ENCODE results near the gene TMEM163. TPM values are rescaled to one million over a fixed set of nuclear protein-coding genes. Genes with fewer than 3 reads are reported as not detected.

Gene TMEM163
- total RNA-seq, 1 donor from 2014 or later: 16.3 TPM

DNA sequence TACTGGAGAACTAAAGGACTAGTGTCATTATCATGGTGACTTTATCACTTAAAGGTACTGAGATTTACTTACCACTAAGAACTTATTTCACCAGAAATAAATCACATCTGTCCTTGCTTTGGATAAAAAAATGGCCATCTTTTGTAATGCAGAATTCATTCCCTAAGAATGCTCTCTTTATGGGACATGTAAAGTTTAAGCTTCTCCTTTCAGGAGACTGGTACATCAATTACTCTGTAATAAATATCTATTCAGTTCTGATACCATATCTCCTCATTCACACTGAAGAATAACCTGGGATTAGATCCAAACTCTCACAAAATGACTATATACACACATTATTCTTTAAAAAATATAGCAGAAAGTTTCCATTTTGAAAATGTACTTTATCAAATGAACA lies 24.4 kb downstream of the TMEM163 start:
- FAIRE-seq (no peak), DNase-seq (ENCODE audit: low spot score in 2 of 2) (no peak)

DNA sequence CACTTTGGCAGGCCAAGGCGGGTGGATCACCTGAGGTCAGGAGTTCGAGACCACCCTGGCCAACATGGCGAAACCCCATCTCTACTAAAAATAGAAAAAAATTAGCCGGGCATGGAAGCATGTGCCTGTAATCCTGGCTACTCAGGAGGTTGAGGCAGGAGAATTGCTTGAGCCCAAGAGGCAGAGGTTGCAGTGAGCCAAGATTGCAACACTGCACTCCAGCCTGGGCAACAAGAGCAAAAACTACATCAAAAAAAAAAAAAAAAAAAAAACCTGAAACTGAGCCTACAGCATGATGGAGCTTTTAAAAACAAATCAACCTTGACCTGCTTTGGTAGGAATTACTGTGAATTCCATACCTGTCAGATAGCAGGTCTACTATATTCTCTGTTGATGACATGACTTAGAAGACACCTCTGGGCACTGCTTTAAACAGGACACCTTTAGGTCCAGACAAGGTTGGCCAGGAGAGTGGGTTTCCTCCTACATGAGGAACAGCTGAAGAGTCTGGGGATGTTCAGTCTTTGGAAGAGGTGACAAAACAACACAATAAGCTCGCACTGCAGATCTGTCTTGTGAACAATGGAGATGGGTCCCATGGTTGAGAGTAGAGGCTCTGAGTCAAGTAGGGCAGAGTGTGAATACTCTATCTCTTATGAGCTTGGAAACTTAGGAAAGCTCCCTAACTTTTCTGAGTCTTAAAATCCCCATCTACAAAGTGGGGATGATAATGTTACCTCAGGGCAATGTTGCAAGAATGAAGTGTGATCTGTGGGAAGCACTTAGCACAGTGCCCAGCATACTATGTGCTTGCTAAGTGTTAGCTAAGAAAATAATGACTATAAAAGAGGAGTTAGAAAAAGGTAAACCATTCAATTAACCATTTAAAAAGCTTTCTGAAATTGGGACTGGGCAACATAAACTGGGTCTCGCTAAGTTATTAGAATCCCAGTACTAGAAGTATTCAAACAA lies 25.2 kb downstream of the TMEM163 start:
- DNase-seq (ENCODE audit: low spot score in 2 of 2): no peak
- no peak for FAIRE-seq

DNA sequence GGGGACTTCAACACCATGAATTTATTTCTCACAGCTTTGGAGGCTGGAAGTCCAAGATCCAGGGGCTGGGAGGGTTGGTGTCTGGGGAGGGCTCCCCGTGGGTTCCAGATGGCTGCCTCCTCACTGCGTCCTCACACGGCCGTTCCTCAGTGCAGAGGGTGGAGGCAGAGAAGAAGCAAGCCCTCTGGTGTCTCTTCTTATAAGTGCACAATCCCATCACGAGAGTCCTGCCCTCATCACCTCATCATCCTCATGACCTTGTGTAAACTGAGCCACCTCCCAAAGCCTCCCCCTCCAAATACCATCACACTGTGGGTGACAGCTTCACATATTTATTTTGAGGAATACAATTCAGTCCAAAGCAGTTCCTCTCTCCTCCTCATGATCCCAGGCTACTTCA lies 26.3 kb downstream of the TMEM163 start:
- FAIRE-seq: no peak
- no peak for DNase-seq (ENCODE audit: low spot score in 2 of 2)

DNA sequence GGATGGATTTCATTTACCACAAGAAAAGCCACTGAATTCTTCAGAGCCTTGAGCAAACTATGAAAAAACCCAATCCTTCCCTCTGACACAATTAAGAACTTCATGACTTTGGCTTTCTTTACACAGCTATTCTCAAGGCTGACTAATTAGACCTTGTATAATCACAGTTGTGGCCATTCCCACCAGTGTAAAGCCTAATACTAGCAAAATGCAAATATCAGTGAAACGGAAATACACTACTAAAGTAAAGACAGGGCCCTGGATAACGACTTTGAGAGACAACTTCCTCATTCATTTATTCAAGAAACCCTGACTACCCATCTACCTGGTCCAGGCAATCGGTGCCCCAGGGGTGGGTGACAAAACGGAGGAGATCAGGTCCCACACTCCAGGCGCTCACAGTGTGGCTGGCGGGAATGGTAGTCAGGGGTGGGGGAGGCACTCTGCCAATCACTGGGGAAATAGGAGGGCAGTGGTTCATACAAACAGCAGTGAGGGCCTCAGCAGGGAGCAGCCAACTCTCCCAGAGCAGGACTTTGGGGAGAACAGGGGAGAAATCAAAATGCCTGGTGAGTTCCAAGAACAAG lies 28.1 kb downstream of the TMEM163 start:
- DNase-seq (ENCODE audit: low spot score in 2 of 2) (no peak), FAIRE-seq (no peak)

DNA sequence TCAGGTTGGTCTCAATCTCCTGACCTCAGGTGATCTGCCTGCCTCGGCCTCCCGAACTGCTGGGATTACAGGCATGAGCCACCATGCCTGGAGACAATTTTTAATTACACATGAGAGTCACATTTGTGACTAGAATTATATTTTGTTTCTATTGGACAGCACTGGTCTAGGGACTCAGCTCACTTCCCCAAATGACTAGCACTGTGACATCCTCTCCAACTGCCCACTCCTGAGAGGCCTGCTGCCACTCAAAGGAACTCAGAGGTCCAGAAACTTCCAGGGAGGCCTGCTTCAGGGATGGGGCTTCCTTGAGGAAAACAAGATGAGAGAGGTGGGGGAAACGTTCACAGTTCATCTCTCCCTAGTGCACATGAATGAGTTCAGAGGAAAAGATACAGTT lies 29.5 kb downstream of the TMEM163 start:
- FAIRE-seq: no peak
- DNase-seq (ENCODE audit: low spot score in 2 of 2): no peak

DNA sequence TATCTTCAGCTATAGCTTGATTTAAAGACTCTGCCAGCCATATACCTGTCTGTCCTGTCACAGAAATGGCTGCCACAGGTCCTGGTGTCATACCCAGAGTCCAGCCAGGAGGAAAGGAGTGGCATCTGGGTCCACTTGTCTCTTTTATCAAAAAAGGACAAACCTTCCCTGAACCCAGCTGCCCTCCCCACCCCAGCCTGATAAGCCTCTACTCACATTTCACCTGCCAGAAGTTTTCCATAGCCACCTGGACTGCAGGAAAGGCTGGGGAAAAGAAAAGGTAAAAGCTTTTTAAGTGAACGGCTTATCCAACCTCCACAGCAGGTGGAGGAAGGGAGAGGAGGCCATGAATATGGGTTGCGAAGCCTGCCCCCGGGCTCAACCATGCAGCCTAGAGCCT lies 32.8 kb downstream of the TMEM163 start:
- FAIRE-seq: no peak
- no peak for DNase-seq (ENCODE audit: low spot score in 2 of 2)

DNA sequence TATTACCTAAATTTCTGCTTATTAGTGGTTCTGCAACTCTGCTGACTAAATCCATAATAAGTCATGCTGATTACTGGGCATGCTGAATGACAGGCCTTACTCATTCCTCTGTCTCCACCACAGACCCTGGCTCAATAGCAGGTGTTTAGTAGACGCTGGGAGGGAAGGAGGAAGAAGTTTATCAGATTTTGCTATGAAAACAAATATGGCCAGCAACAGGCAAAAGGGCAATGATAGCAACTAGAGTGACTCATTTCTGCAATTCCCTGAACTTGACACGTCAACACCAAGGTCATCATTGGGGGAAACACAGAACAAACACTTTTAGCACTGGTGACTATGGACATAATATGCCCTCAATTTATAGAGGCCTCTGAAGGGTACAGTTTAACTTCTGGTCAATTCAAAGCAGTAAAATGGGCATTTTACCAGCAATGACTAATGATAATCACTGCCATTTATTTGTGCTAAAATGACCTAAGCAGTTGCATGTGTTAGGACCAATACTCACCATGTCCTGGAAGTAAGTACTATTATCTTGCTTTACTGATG lies 35.2 kb downstream of the TMEM163 start:
- no peak for FAIRE-seq

DNA sequence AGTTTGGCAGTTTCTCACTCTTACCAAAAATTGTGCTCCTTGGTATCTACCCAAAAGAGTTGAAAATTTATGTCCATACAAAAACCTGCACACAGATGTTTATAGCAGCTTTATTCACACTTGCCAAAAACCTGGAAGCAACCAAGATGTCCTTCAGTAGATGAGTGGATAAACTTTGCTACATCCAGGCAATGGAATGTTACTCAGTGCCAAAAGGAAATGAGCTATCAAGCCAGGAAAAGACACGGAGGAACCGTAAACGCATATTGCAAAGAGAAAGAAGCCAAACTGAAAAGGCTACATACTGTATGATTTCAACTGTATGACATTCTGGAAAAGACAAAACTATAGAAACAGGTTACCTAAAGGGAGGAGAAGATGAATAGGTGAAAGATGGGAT lies 36.1 kb downstream of the TMEM163 start:
- no peak for DNase-seq (ENCODE audit: low spot score in 2 of 2)
- FAIRE-seq: no peak

More for the DNA sequence above, 35.2 kb downstream of the TMEM163 start:
- DNase-seq (ENCODE audit: low spot score in 2 of 2): no peak

DNA sequence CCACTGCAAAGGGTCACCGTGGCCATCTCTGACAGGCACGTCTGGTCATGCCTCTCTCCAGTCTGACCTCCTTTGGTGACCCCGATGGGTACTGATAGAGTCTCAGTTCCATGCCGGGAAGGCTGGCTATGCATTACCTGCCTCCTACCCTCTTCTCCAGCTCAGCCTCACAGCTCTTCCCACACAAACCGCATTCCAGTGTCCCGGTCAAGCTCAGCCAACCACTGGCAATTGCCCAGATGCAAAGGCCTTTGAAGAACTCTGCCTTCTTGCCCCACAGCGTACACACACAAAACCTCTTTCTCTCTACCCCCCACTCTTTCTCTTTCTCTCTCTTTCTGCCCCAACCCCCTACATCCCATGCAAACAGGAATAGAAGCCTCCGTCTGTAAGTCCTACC lies 37.6 kb downstream of the TMEM163 start:
- FAIRE-seq: no peak
- no peak for DNase-seq (ENCODE audit: low spot score in 2 of 2)

DNA sequence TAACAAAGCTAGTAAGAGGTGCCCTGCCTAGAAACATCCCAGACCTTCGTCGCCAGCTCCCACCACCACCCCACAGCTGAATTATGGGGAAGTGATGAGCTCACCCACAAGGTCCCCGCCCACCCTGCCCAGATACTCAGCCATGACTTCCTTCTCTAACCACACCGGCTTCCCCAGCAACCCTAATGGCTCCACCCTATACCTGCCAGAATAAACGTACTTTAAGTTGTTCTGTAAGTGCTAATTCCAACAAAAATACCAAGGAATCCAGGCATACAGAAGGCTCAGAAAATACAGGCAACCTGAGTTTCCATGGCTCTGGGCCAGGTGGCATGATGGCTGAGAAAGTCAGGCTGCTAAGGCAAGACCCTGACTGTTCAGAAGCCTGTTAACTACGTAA lies 39.1 kb downstream of the TMEM163 start:
- DNase-seq (ENCODE audit: low spot score in 2 of 2) (no peak), FAIRE-seq (no peak)

DNA sequence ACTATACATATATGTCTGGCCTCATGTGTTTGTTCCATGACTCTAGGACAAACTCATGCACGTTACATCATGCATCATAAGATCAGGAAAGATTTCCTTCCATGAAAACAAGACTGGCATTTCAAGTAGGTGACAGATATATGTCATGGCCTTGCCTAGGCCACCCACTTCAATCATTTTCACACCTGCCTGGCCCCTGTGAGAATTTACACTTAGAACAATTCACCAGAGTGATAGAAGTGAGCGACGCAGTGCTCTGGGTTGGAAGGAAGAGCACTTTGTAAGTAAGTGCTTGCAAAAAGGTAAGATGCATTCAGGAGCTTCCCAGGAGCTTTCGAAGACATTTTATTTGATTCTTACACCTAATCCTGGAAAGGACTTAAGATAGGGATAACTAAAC lies 39.5 kb downstream of the TMEM163 start:
- FAIRE-seq (no peak), DNase-seq (ENCODE audit: low spot score in 2 of 2) (no peak)

DNA sequence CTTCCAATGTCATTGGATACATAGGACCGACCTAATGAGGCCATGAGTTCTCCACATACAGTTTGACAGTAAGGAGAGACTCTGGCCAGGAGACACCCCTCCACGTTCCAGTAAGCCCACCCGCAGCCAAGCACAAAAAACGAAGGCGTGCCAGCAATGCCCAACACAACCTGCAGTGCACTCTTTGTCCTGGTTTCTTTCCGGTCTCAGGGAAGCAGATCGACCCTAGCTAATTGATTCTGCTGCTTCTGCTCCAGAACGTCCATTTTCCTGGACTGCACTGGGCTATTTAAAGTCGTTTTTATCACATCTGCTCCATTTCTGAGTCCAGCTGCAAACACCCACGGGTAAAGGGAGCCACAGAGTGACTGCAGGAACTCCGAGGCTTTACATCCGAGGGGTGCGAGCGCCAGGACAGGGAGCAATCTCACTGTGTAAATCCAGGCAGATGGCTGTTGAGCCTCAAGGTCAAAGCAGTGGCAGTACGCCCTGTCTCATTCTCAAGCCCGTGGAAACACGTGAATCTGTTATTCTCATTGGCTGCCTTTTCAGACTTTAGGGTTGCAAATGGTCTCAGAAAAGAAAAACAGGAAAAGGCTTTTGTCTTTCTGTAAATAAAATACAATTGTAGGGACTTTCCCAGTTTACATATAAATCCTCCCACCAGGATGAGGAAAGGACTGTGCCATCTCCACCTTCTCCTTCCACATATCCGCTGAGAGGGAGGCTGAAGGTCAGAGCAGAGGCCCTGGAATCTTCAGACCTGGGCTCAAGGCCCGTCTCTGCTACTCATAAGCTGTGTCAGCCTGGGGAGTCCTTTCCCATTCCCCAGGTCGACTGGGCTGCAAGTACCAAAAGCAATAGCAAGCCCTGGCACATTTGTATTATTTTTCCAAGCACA lies 40.7 kb downstream of the TMEM163 start:
- FAIRE-seq: no peak
- peak in 1 of 2 donors; percentile 24 for DNase-seq (ENCODE audit: low spot score in 2 of 2)

DNA sequence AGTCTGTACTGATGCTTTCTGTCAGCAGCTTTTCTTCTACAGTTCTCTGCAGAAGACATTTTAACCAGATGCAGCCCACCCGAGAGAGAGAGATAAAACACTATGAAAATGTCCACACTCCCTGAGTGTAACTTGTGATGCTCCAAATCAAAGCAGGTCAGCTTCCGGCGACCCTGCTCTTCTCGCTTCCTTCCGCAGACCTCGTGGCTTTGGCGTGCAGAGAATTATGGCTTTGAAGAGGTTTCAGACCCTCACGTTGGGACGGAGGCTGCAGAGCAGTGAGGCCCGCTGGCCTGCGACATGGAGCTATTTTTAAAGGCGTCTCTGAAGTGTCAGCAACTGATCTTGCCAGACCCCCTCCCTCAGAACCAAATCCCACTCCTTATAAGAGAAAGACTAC lies 41.8 kb downstream of the TMEM163 start:
- DNase-seq (ENCODE audit: low spot score in 2 of 2): no peak

DNA sequence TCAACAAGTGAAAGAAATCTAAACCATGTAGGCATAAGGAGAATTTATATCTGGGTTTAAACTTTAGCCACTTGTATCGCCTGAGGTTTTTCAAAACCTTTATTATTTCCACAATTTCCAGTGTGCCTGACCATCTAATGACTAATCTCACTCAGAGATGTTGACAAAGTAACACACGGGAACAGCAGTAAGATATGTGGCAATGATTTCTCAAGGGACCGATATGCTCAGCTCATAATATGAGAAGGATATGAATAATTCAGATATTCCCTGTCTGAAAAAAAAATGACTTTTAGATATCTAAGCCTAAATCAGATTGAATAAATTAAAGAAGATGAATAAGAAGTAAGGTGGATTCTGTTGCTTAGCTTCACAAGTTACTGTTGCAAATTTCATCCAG lies 43.5 kb downstream of the TMEM163 start:
- DNase-seq (ENCODE audit: low spot score in 2 of 2): no peak
- no peak for FAIRE-seq

More for the DNA sequence above, 41.8 kb downstream of the TMEM163 start:
- FAIRE-seq: no peak

DNA sequence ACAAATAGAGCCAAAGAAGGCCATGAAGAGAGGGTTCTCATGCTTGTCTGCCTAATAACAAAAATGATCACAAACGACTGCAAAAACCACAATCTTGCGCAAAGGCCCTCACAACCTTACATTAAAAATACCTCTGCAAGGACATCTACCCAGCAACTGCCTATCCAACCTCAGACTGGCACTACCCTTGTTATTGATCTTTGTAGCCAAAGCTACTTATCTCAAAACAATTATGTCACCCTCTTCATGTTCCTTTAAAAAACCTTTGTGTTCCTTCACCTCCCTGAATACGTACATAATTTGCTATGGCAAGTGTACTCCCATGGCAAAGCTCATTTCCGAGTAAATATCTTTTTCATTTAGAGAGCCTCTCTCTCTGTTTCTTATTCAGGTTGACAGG lies 44.1 kb downstream of the TMEM163 start:
- DNase-seq (ENCODE audit: low spot score in 2 of 2): no peak
- FAIRE-seq: no peak

DNA sequence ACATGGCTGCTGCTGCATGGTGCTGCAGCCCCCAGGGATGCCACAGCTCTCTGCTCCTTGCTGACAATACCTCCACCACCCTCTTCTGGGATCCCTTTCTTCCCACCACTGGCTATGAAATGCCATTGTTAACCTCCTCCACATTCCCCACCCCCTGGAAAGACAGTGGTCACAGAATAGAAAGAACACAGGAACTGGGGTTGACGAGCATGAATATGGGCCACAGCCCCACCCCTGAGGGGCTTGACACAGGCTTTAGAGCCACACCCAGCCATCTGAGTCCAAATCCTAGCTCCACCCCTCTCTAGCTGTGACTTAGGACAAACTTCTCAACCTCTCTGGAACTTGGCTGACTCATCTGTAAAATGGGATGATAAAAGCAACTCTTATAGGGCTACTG lies 47.3 kb downstream of the TMEM163 start:
- no peak for DNase-seq (ENCODE audit: low spot score in 2 of 2)
- FAIRE-seq: no peak

DNA sequence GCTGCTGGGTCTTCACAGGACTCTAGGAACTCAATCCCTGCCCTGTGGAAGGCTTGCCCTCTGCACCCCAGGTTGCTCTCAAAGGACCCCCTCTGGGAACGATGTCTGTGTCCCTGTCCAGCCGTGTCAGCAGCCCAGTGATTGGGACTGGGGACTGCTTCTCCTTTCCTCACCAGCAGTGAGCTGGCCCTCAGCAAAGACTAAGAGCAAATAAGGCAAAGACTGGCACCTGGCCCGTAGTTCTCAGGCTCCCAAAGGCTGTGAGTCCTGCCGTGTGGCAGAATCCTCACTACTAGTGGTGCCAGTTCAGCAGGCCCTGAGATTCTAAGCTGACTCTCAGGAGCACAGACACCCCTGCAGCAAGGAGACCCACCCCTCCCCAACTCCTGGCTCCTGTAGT lies 47.8 kb downstream of the TMEM163 start:
- no peak for DNase-seq (ENCODE audit: low spot score in 2 of 2)
- FAIRE-seq: no peak

DNA sequence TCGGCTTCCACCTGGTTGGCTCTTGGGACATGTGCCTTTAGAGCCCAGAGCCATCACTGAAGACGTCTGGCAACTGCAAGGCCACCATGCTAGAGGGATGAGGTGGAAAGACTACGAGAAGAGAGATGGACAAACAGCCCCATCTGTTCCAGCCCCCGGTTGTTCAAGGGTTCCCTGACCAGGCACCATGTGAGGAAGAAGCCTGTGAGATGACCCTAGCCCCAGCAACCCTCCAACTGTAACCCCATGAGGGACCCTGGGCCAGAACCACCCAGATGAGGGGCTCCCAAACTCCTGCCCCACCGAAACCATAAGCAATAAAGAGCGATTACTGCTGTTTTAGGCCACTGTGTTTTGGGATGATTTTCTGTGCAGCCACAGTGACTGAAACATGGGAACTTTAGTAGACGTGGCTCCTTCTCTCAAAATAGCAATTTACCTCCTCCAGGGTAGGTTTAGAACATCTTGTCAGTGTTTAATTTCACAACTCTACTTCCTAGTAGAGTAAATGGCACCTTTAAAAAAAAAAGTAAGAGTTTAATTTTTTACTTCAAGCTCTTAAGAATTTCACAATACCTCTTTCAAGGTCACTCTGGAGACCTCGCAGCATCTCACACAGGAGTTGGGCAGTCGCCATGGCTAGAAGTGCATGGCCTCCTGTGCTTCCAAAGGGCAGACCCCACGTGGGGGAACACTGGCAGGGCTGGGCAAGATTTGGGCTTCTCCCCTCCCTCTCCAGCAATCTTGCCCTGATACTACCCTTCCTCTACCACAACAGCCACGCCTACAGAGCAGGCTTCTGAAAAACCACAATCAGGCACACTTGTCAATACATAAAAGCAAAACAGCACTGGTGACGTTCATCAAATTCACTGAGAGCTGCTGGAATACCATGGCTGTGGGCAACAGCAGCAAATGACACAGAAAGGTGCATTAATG lies 48.8 kb downstream of the TMEM163 start:
- no peak for DNase-seq (ENCODE audit: low spot score in 2 of 2)
- FAIRE-seq: no peak

DNA sequence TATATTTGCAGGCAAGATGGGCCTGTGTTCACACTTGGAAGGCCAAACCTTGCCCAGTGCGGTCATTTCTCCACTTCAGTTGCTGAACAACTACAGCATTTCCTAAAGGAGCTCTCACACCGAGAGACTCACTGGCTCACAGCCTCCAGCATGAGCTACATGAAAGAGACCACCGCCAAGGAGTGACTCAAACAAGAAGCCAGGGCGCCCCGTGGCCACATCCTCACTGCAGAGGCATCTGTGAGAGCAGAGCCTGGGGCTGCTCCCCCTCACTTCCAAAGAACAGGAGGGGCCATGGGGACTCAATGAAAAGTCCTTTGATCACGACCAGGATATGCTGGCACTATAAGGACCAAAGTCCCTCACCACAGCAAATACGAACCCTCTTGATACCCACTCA lies 50.0 kb downstream of the TMEM163 start:
- FAIRE-seq (no peak), DNase-seq (ENCODE audit: low spot score in 2 of 2) (no peak)

DNA sequence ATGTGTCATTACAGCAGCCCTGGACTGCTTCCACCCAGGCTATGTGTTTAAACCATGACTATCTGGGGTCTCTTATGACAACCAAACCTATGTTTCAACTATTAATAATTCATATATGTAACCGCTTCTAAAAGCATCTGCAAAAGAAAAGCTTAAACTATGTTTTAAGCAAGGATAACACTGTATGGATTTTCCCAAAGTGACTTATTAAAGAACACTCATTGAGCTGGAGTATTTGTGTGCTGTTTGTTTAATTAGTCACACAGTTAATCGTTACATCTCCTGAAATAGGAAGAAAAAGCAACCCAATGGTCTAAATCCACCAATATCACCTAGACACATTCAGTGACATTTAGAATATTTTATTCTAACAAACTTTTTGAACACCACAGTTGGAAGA lies 51.3 kb downstream of the TMEM163 start:
- no peak for FAIRE-seq
- no peak for DNase-seq (ENCODE audit: low spot score in 2 of 2)
